GM18502 (cell line): ENCODE data around the gene PLCB1.

ENCODE experiments used
- ATAC-seq: cut with Tn5 transposase; IDR thresholded peaks from one replicate; pipeline ENCODE4 v1.9.1; 2021; ENCODE audit warnings: mild to moderate bottlenecking; ENCODE audit not compliant: unreplicated experiment, poor library complexity

Gene PLCB1

GRCh38 chr20:8203366-8203765 is 71.3 kb downstream of the PLCB1 start:
- no peak for ATAC-seq

GRCh38 chr20:8205996-8206395 is 73.9 kb downstream of the PLCB1 start:
- no peak for ATAC-seq

GRCh38 chr20:8208226-8208625 is 76.2 kb downstream of the PLCB1 start:
- ATAC-seq: no peak

GRCh38 chr20:8209061-8209460 is 77.0 kb downstream of the PLCB1 start:
- ATAC-seq: peak; percentile 53

GRCh38 chr20:8210749-8211148 is 78.7 kb downstream of the PLCB1 start:
- ATAC-seq: no peak

GRCh38 chr20:8212286-8212685 is 80.2 kb downstream of the PLCB1 start:
- peak; percentile 34 for ATAC-seq

- ATAC-seq: no peak
Measured at GRCh38 chr20:8213270-8213669, 81.2 kb downstream of the PLCB1 start.

- peak; percentile 77 for ATAC-seq
Measured at GRCh38 chr20:8213831-8214587, 81.9 kb downstream of the PLCB1 start.

GRCh38 chr20:8215361-8215781 is 83.3 kb downstream of the PLCB1 start:
- no peak for ATAC-seq

- no peak for ATAC-seq
Measured at GRCh38 chr20:8216375-8217200, 84.5 kb downstream of the PLCB1 start.

- ATAC-seq: no peak
Measured at GRCh38 chr20:8218861-8219260, 86.8 kb downstream of the PLCB1 start.

- ATAC-seq: no peak
Measured at GRCh38 chr20:8219403-8219802, 87.3 kb downstream of the PLCB1 start.

- no peak for ATAC-seq
Measured at GRCh38 chr20:8220716-8221115, 88.7 kb downstream of the PLCB1 start.

GRCh38 chr20:8221887-8222419 is 89.9 kb downstream of the PLCB1 start:
- ATAC-seq: peak; percentile 77

- ATAC-seq: no peak
Measured at GRCh38 chr20:8223091-8223870, 91.2 kb downstream of the PLCB1 start.

- ATAC-seq: no peak
Measured at GRCh38 chr20:8225658-8226057, 93.6 kb downstream of the PLCB1 start.

GRCh38 chr20:8226106-8226505 is 94.0 kb downstream of the PLCB1 start:
- no peak for ATAC-seq

GRCh38 chr20:8227293-8227692 is 95.2 kb downstream of the PLCB1 start:
- ATAC-seq: no peak

GRCh38 chr20:8228315-8228714 is 96.2 kb downstream of the PLCB1 start:
- no peak for ATAC-seq

- ATAC-seq: no peak
Measured at GRCh38 chr20:8229090-8229489, 97.0 kb downstream of the PLCB1 start.

- no peak for ATAC-seq
Measured at GRCh38 chr20:8231038-8231437, 99.0 kb downstream of the PLCB1 start.
